ENCODE results near the gene CHST10. TPM values are rescaled to one million over a fixed set of nuclear protein-coding genes. Genes with fewer than 3 reads are reported as not detected.

The CHST10 gene
- total RNA-seq, 1 experiment from 2014 or later: 24.4 TPM

DNA sequence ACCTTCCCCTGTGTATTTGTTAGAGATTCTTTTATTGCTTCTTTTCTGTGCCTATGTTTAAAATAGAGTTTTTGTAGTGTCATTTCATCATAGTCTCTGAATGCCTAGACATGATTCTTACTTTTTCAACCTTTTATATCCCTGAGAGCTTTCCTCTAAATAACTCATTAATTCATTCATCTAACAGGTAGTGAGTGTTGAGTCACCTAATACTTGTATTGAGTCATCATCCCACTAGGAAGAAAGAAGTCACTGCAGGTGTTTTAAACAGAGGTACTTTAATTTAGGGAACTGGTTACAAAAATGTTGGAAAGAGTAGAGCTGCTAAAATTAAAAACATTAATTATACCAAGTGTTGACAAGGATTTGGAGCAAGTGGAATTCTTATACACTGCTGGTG is 34.3 kb upstream of the CHST10 start:
- Mint-ChIP-seq H3K27me3 (ENCODE audit: low read depth) (no peaks in the 10 kb centered on the region), H3K4me3 (no peak overlapping the region), H3K4me1 (0 out of 2 replicates have a peak, but pooled peaks cover 2% of the 10 kb centered on the region), H3K9me3 (peaks cover 41% of the 10 kb centered on the region), H3K36me3 (peaks cover 32% of the 10 kb centered on the region), H3K27ac (no peak overlapping the region)
- ChIA-PET POLR2A (no interaction called here), CTCF (no interaction called here)
- TF ChIP-seq, protein P1, sequence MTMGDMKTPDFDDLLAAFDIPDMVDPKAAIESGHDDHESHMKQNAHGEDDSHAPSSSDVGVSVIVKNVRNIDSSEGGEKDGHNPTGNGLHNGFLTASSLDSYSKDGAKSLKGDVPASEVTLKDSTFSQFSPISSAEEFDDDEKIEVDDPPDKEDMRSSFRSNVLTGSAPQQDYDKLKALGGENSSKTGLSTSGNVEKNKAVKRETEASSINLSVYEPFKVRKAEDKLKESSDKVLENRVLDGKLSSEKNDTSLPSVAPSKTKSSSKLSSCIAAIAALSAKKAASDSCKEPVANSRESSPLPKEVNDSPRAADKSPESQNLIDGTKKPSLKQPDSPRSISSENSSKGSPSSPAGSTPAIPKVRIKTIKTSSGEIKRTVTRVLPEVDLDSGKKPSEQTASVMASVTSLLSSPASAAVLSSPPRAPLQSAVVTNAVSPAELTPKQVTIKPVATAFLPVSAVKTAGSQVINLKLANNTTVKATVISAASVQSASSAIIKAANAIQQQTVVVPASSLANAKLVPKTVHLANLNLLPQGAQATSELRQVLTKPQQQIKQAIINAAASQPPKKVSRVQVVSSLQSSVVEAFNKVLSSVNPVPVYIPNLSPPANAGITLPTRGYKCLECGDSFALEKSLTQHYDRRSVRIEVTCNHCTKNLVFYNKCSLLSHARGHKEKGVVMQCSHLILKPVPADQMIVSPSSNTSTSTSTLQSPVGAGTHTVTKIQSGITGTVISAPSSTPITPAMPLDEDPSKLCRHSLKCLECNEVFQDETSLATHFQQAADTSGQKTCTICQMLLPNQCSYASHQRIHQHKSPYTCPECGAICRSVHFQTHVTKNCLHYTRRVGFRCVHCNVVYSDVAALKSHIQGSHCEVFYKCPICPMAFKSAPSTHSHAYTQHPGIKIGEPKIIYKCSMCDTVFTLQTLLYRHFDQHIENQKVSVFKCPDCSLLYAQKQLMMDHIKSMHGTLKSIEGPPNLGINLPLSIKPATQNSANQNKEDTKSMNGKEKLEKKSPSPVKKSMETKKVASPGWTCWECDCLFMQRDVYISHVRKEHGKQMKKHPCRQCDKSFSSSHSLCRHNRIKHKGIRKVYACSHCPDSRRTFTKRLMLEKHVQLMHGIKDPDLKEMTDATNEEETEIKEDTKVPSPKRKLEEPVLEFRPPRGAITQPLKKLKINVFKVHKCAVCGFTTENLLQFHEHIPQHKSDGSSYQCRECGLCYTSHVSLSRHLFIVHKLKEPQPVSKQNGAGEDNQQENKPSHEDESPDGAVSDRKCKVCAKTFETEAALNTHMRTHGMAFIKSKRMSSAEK (CRISPR knock-in tag; IDR thresholded peaks at IDR 0.05; ENCODE audit: borderline replicate concordance): no peak
- no peak for TF ChIP-seq NR2C2 (CRISPR knock-in tag; IDR thresholded peaks at IDR 0.05)
- TF ChIP-seq NR3C1 (CRISPR knock-in tag; conservative IDR thresholded peaks at IDR 0.05; ENCODE audit: low read depth): no peak
- TF ChIP-seq AFF4 (CRISPR knock-in tag; IDR thresholded peaks at IDR 0.05; ENCODE audit: borderline replicate concordance): no peak
- TF ChIP-seq ZNF317 (CRISPR knock-in tag; IDR thresholded peaks at IDR 0.05; ENCODE audit: borderline replicate concordance, low read depth): no peak
- TF ChIP-seq, protein P2, sequence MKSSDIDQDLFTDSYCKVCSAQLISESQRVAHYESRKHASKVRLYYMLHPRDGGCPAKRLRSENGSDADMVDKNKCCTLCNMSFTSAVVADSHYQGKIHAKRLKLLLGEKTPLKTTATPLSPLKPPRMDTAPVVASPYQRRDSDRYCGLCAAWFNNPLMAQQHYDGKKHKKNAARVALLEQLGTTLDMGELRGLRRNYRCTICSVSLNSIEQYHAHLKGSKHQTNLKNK (CRISPR knock-in tag; IDR thresholded peaks at IDR 0.05): no peak
- TF ChIP-seq, protein P3, sequence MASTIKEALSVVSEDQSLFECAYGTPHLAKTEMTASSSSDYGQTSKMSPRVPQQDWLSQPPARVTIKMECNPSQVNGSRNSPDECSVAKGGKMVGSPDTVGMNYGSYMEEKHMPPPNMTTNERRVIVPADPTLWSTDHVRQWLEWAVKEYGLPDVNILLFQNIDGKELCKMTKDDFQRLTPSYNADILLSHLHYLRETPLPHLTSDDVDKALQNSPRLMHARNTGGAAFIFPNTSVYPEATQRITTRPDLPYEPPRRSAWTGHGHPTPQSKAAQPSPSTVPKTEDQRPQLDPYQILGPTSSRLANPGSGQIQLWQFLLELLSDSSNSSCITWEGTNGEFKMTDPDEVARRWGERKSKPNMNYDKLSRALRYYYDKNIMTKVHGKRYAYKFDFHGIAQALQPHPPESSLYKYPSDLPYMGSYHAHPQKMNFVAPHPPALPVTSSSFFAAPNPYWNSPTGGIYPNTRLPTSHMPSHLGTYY (CRISPR knock-in tag; IDR thresholded peaks at IDR 0.05): no peak
- no peak for TF ChIP-seq JUN (CRISPR knock-in tag; IDR thresholded peaks at IDR 0.05)
- no peak for TF ChIP-seq ZNF423 (CRISPR knock-in tag; IDR thresholded peaks at IDR 0.05)
- TF ChIP-seq ZNF416 (CRISPR knock-in tag; IDR thresholded peaks at IDR 0.05): no peak
- no peak for TF ChIP-seq ATF6 (CRISPR knock-in tag; IDR thresholded peaks at IDR 0.05)
- TF ChIP-seq ZNF232 (CRISPR knock-in tag; IDR thresholded peaks at IDR 0.05): no peak
- TF ChIP-seq, protein P4, sequence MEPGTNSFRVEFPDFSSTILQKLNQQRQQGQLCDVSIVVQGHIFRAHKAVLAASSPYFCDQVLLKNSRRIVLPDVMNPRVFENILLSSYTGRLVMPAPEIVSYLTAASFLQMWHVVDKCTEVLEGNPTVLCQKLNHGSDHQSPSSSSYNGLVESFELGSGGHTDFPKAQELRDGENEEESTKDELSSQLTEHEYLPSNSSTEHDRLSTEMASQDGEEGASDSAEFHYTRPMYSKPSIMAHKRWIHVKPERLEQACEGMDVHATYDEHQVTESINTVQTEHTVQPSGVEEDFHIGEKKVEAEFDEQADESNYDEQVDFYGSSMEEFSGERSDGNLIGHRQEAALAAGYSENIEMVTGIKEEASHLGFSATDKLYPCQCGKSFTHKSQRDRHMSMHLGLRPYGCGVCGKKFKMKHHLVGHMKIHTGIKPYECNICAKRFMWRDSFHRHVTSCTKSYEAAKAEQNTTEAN (CRISPR knock-in tag; IDR thresholded peaks at IDR 0.05): no peak
- TF ChIP-seq ETV6 (CRISPR knock-in tag; IDR thresholded peaks at IDR 0.05): no peak
- no peak for DNase-seq (ENCODE audit: low spot score)
- no peak for ATAC-seq

Measured in WTC11 (cell line).